Brain microvascular endothelial cell (primary cell): ENCODE data around the gene RBM19.
A peak's percentile ranks its signal among the peaks of the same experiment; 100 is the strongest.

Source experiments
- DNase-seq: peaks from one replicate; pipeline ENCODE4 v3.0.0-alpha.2; 2020
- H3K27ac ChIP-seq: fragments of 250-450 bp; sonication (Bioruptor Pico); 2 replicates; pipeline ENCODE4 v1.5.1; 2020; ENCODE audit warnings: mild to moderate bottlenecking, moderate library complexity
- H3K27me3 ChIP-seq: fragments of 250-450 bp; sonication (Bioruptor Pico); replicated peaks from 2 replicates; pipeline ENCODE4 v1.5.1; 2020; ENCODE audit warnings: mild to moderate bottlenecking
- H3K36me3 ChIP-seq: fragments of 250-450 bp; sonication (Bioruptor Pico); replicated peaks from 2 replicates; pipeline ENCODE4 v1.5.1; 2020; ENCODE audit warnings: mild to moderate bottlenecking
- H3K4me3 ChIP-seq: 2 replicates; pipeline ENCODE4 v1.5.1; 2011; ENCODE audit warnings: low read depth, mild to moderate bottlenecking, control low read depth, low read length, moderate library complexity
- in situ Hi-C: cut with HindIII; loops from 2 replicates; pipeline ENCODE4 v1.10.0; 2017; ENCODE audit warnings: low sequenced_read_pairs, low pct_ligation_motif_present
- TF ChIP-seq, protein P1 (sequence below): IDR thresholded peaks from 2 replicates; pipeline ENCODE4 v1.5.1; 2011; ENCODE audit warnings: low read depth, mild to moderate bottlenecking, moderate library complexity, low read length, control low read depth, inconsistent platforms; ENCODE audit errors: missing control alignments

Gene RBM19

DNA sequence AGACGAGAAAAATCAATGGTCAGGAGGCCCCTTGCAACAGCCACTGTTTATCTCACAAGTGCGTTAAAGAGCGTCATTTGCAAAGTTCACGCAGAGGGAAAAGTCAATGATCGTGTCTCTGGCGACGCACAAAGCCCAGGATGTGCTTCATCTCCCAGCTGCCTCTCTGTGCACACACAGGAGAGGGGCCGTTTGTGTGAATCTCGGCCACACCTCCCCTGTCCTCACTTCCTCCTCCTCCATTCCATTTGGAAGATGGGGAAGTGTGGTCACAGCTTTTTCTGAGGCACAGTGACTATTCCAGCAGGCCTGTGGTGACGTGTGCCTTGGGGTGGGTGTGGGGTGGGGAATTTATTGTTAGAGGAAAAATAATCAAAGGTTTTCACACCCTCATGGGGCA is 90.4 kb downstream of the RBM19 start:
- TF ChIP-seq, protein P1, sequence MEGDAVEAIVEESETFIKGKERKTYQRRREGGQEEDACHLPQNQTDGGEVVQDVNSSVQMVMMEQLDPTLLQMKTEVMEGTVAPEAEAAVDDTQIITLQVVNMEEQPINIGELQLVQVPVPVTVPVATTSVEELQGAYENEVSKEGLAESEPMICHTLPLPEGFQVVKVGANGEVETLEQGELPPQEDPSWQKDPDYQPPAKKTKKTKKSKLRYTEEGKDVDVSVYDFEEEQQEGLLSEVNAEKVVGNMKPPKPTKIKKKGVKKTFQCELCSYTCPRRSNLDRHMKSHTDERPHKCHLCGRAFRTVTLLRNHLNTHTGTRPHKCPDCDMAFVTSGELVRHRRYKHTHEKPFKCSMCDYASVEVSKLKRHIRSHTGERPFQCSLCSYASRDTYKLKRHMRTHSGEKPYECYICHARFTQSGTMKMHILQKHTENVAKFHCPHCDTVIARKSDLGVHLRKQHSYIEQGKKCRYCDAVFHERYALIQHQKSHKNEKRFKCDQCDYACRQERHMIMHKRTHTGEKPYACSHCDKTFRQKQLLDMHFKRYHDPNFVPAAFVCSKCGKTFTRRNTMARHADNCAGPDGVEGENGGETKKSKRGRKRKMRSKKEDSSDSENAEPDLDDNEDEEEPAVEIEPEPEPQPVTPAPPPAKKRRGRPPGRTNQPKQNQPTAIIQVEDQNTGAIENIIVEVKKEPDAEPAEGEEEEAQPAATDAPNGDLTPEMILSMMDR = no peak
- in situ Hi-C loops = no loop called here
- H3K4me3 ChIP-seq = no peak overlapping the region
- DNase-seq = peak; percentile 49
- H3K27ac ChIP-seq = peak overlapping the region; percentile 74
- H3K27me3 ChIP-seq = no peaks in the 10 kb centered on the region
- no peaks in the 10 kb centered on the region for H3K36me3 ChIP-seq

DNA sequence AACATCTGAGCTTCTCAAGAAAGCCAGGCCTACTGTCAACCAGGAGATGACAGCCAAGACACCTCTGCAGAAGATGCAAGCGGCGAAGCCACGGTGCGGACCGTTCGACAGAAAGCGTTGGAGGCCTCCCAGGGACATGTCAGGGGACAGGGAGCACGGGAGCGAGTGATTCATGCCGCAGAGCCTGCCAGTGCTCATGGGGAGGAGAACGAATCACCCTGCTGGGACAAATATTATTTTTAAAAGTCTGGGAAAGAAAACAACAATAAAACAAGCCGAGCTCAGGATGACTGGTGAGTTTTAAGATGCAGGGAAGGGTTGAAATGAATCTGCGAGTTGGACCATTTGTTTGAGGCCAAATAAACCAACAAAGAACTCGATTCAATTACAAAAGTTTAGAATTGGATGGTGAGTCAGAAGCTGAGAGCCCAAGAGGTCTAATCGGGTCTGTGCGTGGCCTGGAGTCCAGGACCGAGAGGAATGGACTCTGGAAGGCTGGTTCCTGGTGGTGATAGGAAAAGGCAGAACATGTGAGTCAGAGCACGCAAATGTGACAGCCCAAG is 91.0 kb downstream of the RBM19 start:
- Histone ChIP-seq H3K36me3 (no peaks in the 10 kb centered on the region), H3K4me3 (no peak overlapping the region), H3K27ac (peak overlapping the region; percentile 74), H3K27me3 (no peaks in the 10 kb centered on the region)
- peak; percentile 85 for DNase-seq
- TF ChIP-seq, protein P1 = no peak
- in situ Hi-C loops = no loop called here

DNA sequence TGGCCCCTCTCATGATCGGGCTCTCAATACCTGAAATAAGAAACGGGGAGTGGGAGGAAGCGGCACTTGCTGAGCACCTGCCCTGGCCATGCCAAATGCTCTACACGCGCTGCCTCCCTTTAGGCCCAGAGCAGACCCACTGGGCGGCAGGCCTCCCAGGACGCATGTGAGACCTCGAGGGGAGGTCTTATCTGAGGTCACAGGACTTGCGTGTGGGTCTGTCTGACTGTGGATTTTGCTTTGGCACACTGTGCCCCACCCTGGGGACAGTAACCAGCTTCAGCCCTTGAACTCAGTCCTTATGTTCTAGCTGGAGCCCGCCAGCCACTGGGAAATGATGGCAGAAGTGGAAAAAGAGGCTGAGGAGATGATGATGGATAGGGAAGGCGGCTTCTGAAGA is 91.8 kb downstream of the RBM19 start:
- no peaks in the 10 kb centered on the region for H3K36me3 ChIP-seq
- no peak overlapping the region for H3K4me3 ChIP-seq
- H3K27ac ChIP-seq = no peak overlapping the region
- no peaks in the 10 kb centered on the region for H3K27me3 ChIP-seq
- TF ChIP-seq, protein P1 = no peak
- in situ Hi-C loops = no loop called here
- no peak for DNase-seq

DNA sequence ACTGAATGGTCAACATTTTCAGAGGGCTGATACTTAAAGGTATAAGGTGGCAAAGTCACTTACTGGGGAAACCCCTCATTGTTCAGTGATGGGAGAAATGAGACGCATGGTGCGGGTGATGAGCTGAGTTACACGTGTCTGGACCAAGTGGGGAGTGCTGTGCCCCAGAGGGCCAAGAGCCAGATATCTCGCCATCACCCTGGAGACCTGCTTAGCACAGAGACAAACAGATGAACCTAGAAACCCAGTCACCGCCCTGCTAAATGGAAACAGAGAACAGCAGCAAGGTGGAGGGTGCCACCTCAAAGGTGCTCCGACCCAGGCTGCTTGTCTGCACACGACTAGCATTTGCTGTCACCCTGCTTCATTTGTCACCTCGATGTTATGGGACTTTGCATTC is 92.4 kb downstream of the RBM19 start:
- Histone ChIP-seq H3K27me3 (no peaks in the 10 kb centered on the region), H3K27ac (no peak overlapping the region), H3K36me3 (no peaks in the 10 kb centered on the region), H3K4me3 (no peak overlapping the region)
- TF ChIP-seq, protein P1 = no peak
- DNase-seq = no peak
- in situ Hi-C loops = no loop called here

DNA sequence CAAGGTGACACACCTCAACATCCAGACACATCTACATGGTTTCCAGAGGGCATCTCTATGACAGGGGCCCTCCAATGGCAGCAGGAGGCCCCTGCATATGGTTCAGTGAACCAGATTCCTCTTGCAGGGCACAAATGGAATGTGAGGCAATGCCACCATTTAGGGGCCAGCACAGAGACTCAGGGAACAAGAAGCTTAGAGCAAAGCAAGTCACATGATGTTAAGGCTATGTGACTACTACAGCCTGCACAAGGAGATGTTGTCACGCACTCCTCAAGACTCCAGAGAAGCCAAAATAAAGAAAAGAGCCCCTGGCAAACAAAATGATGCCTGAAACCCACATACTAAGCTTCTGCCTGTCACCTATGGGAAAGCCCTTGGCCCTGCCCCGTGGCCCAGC is 95.2 kb downstream of the RBM19 start:
- in situ Hi-C loops = no loop called here
- TF ChIP-seq, protein P1 = no peak
- DNase-seq = no peak
- H3K4me3 ChIP-seq = no peak overlapping the region
- no peak overlapping the region for H3K27ac ChIP-seq
- H3K27me3 ChIP-seq = no peaks in the 10 kb centered on the region
- H3K36me3 ChIP-seq = no peaks in the 10 kb centered on the region

DNA sequence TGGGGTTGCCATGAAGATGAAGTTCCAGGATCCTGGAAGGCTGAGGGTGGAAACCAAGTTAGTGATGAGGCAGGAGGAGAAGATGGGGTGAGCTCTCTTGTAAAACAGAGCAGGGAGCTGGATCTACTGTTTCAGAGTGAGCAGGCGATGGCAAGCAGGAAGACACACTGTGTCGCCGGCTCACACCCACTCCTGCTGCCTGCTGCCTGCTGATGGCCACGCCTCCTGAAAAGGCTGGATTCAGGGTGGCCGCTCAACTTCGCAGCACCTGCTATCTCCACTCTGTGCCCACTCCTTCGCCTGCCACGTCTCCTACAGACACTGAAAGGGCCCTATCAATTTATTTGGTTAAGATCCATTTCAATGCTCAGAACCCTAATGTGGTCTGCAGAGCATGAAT is 96.1 kb downstream of the RBM19 start:
- H3K27me3 ChIP-seq = no peaks in the 10 kb centered on the region
- DNase-seq = no peak
- no peaks in the 10 kb centered on the region for H3K36me3 ChIP-seq
- no peak overlapping the region for H3K4me3 ChIP-seq
- TF ChIP-seq, protein P1 = no peak
- no peak overlapping the region for H3K27ac ChIP-seq
- in situ Hi-C loops = no loop called here
